GM18868 (cell line): ENCODE measurements around the gene FREM3.
"Not testable (repeated sequence)": the region's sequence is repeated elsewhere in the genome, so short reads cannot be mapped to it uniquely, and the experiment has no call there.

Experiments used
- ATAC-seq: cut with Tn5 transposase; IDR thresholded peaks from one replicate; pipeline ENCODE4 v1.9.1; 2021; ENCODE audit warnings: mild to moderate bottlenecking, moderate library complexity; ENCODE audit not compliant: unreplicated experiment

The FREM3 gene

GRCh38 chr4:143586080-143586479 lies 114.4 kb downstream of the FREM3 start:
- ATAC-seq: no peak

GRCh38 chr4:143585548-143585947 lies 114.9 kb downstream of the FREM3 start:
- ATAC-seq: no peak

GRCh38 chr4:143581331-143581946 lies 119.0 kb downstream of the FREM3 start:
- no peak for ATAC-seq

GRCh38 chr4:143575331-143575730 lies 125.1 kb downstream of the FREM3 start:
- no peak for ATAC-seq

GRCh38 chr4:143564472-143564871 lies 136.0 kb downstream of the FREM3 start:
- ATAC-seq: no peak

- peak; percentile 21 for ATAC-seq
These were observed 140.7 kb downstream of the FREM3 start for GRCh38 chr4:143559757-143560147.

- peak; percentile 60 for ATAC-seq
These were observed 141.4 kb downstream of the FREM3 start for GRCh38 chr4:143558823-143559756.

GRCh38 chr4:143558286-143558685 lies 142.2 kb downstream of the FREM3 start:
- ATAC-seq: no peak

- no peak for ATAC-seq
These were observed 144.8 kb downstream of the FREM3 start for GRCh38 chr4:143555676-143556075.

- ATAC-seq: peak; percentile 82
These were observed 145.5 kb downstream of the FREM3 start for GRCh38 chr4:143554728-143555597.

- no peak for ATAC-seq
These were observed 150.5 kb downstream of the FREM3 start for GRCh38 chr4:143549928-143550327.

GRCh38 chr4:143539670-143540023 lies 160.8 kb downstream of the FREM3 start:
- no peak for ATAC-seq

GRCh38 chr4:143538979-143539669 lies 161.4 kb downstream of the FREM3 start:
- ATAC-seq: peak; percentile 51

- ATAC-seq: peak; percentile 14
These were observed 168.5 kb downstream of the FREM3 start for GRCh38 chr4:143531788-143532491.

GRCh38 chr4:143531380-143531779 lies 169.1 kb downstream of the FREM3 start:
- peak; percentile 69 for ATAC-seq

GRCh38 chr4:143528046-143528445 lies 172.4 kb downstream of the FREM3 start:
- ATAC-seq: not testable (repeated sequence)
